Mesenchymal stem cell (in vitro differentiated cells and primary cell): ENCODE data around the gene PDXDC1.
A peak's percentile ranks its signal among the peaks of the same experiment; 100 is the strongest.
"Not testable (repeated sequence)": the region's sequence is repeated elsewhere in the genome, so short reads cannot be mapped to it uniquely, and the experiment has no call there.

Source experiments
- DNase-seq: peaks from one replicate; pipeline ENCODE4 v3.0.0-alpha.2; 2013
- H2AFZ ChIP-seq: one replicate; pipeline ENCODE4 v1.6.1; 2013; ENCODE audit warnings: low read depth, mild to moderate bottlenecking, control low read depth, inconsistent platforms, low read length, moderate library complexity
- H2AK5ac ChIP-seq: 2 replicates; pipeline ENCODE4 v1.6.1; 2013; ENCODE audit warnings: low read length, moderate library complexity, mild to moderate bottlenecking, inconsistent platforms; ENCODE audit not compliant: severe bottlenecking
- H2BK120ac ChIP-seq: one replicate; pipeline ENCODE4 v1.6.1; 2013; ENCODE audit warnings: low read depth, mild to moderate bottlenecking, inconsistent platforms, low read length, moderate library complexity
- H2BK12ac ChIP-seq, 2 experiments: one replicate each; pipeline ENCODE4 v1.6.1; 2013; ENCODE audit warnings: inconsistent platforms in 2 of 2, low read length in 2 of 2, mild to moderate bottlenecking in 2 of 2, moderate library complexity in 2 of 2, control low read depth in 1 of 2
- H2BK15ac ChIP-seq: one replicate; pipeline ENCODE4 v1.6.1; 2013; ENCODE audit warnings: mild to moderate bottlenecking, low read depth, inconsistent platforms; ENCODE audit not compliant: poor library complexity, severe bottlenecking
- H2BK5ac ChIP-seq: 2 replicates; pipeline ENCODE4 v1.6.1; 2013; ENCODE audit warnings: low read depth, mild to moderate bottlenecking, low read length, control low read depth, inconsistent platforms; ENCODE audit not compliant: poor library complexity, severe bottlenecking
- H3K14ac ChIP-seq, 2 experiments: one replicate each; pipeline ENCODE4 v1.6.1; 2013; ENCODE audit warnings: inconsistent platforms in 2 of 2, low read length in 2 of 2, control low read depth in 1 of 2, mild to moderate bottlenecking in 1 of 2, moderate library complexity in 1 of 2
- H3K18ac ChIP-seq, 2 experiments: one replicate each; pipeline ENCODE4 v1.6.1; 2013; ENCODE audit warnings: inconsistent platforms in 2 of 2, low read length in 2 of 2, control low read depth in 1 of 2, low read depth in 1 of 2, mild to moderate bottlenecking in 1 of 2
- H3K23ac ChIP-seq, 2 experiments: one replicate each; pipeline ENCODE4 v1.6.1; 2013; ENCODE audit warnings: inconsistent platforms in 2 of 2, low read length in 2 of 2, mild to moderate bottlenecking in 2 of 2, moderate library complexity in 2 of 2, control low read depth in 1 of 2
- H3K27ac ChIP-seq: 2 replicates; pipeline ENCODE4 v1.5.1; 2013; ENCODE audit warnings: mild to moderate bottlenecking, moderate library complexity, low read length, control low read depth, inconsistent platforms; ENCODE audit not compliant: poor library complexity, severe bottlenecking
- H3K27me3 ChIP-seq, 2 experiments: 2 replicates each; pipeline versions ENCODE4 v1.6.1 to v1.7.0; 2013; ENCODE audit warnings: low read length in 2 of 2, mild to moderate bottlenecking in 2 of 2, moderate library complexity in 2 of 2, control low read depth in 1 of 2, inconsistent platforms in 1 of 2; ENCODE audit not compliant: control insufficient read depth in 1 of 2, insufficient read depth in 1 of 2
- H3K36me3 ChIP-seq, 2 experiments: 2 replicates each; pipeline versions ENCODE4 v1.6.1 to v1.7.0; 2013; ENCODE audit warnings: low read length in 2 of 2, control low read depth in 1 of 2, inconsistent platforms in 1 of 2, low read depth in 1 of 2, mild to moderate bottlenecking in 1 of 2; ENCODE audit not compliant: insufficient read depth in 2 of 2, control insufficient read depth in 1 of 2
- H3K4ac ChIP-seq, 2 experiments: one replicate each; pipeline ENCODE4 v1.6.1; 2013; ENCODE audit warnings: inconsistent platforms in 2 of 2, low read length in 2 of 2, mild to moderate bottlenecking in 2 of 2, moderate library complexity in 2 of 2, control low read depth in 1 of 2, low read depth in 1 of 2
- H3K4me1 ChIP-seq: 2 replicates; pipeline ENCODE4 v1.6.1; 2013; ENCODE audit warnings: low read depth, low read length, control low read depth; ENCODE audit not compliant: control insufficient read depth, insufficient read depth
- H3K4me2 ChIP-seq: 2 replicates; pipeline ENCODE4 v1.6.1; 2013; ENCODE audit warnings: low read length, mild to moderate bottlenecking, inconsistent platforms; ENCODE audit not compliant: poor library complexity, severe bottlenecking
- H3K4me3 ChIP-seq, 2 experiments: 2 replicates each; pipeline versions ENCODE4 v1.5.1 to v1.7.0; 2013; ENCODE audit warnings: low read length in 2 of 2, mild to moderate bottlenecking in 2 of 2, control low read depth in 1 of 2, low read depth in 1 of 2; ENCODE audit not compliant: insufficient read depth in 1 of 2
- H3K79me1 ChIP-seq: replicated peaks from 2 replicates; pipeline ENCODE4 v1.6.1; 2013; ENCODE audit warnings: mild to moderate bottlenecking, control low read depth, low read length, inconsistent platforms; ENCODE audit not compliant: poor library complexity, severe bottlenecking
- H3K9ac ChIP-seq: 2 replicates; pipeline ENCODE4 v1.7.0; 2013; ENCODE audit warnings: mild to moderate bottlenecking, low read length, moderate library complexity
- H3K9me3 ChIP-seq: 2 replicates; pipeline ENCODE4 v1.7.0; 2013; ENCODE audit warnings: mild to moderate bottlenecking, low read length; ENCODE audit not compliant: control insufficient read depth
- H4K8ac ChIP-seq: one replicate; pipeline ENCODE4 v1.6.1; 2013; ENCODE audit warnings: inconsistent platforms, mild to moderate bottlenecking, low read length, moderate library complexity
- H4K91ac ChIP-seq: one replicate; pipeline ENCODE4 v1.6.1; 2013; ENCODE audit warnings: mild to moderate bottlenecking, low read length, inconsistent platforms
- WGBS: methylation state at CpG from one replicate; pipeline ENCODE4 v1.1.7; 2013; ENCODE audit warnings: mixed read lengths; 5-methylcytosine and 5-hydroxymethylcytosine counted together

PDXDC1 gene

GRCh38 chr16:15027503-15028344, 52.9 kb downstream of the PDXDC1 start:
- H3K27ac ChIP-seq, H4K91ac ChIP-seq, H2BK5ac ChIP-seq, H3K27me3 ChIP-seq, H4K8ac ChIP-seq, H2BK120ac ChIP-seq, H2AK5ac ChIP-seq, H3K4ac ChIP-seq, H3K9me3 ChIP-seq, H3K4me3 ChIP-seq, H2BK12ac ChIP-seq, H3K4me1 ChIP-seq, H2AFZ ChIP-seq, H3K23ac ChIP-seq, H3K4me2 ChIP-seq, DNase-seq, H2BK15ac ChIP-seq, H3K18ac ChIP-seq, H3K14ac ChIP-seq: not testable (repeated sequence)
- peak overlapping the region; percentile 58 for H3K9ac ChIP-seq
- peaks cover 63 to 74% of the 10 kb centered on the region in 2 experiments for H3K36me3 ChIP-seq
- 91% methylated on average over 28 of the region's 29 CpGs for WGBS
- peaks cover 28% of the 10 kb centered on the region for H3K79me1 ChIP-seq

GRCh38 chr16:15028345-15028715, 53.5 kb downstream of the PDXDC1 start:
- H4K8ac ChIP-seq, H2AFZ ChIP-seq, H3K4ac ChIP-seq, H2BK120ac ChIP-seq, H3K4me2 ChIP-seq, H3K23ac ChIP-seq, H2BK5ac ChIP-seq, H3K4me3 ChIP-seq, H3K27ac ChIP-seq, H3K14ac ChIP-seq, DNase-seq, H4K91ac ChIP-seq, H2BK12ac ChIP-seq, H3K9me3 ChIP-seq, H2BK15ac ChIP-seq, H3K18ac ChIP-seq, H2AK5ac ChIP-seq, H3K27me3 ChIP-seq: not testable (repeated sequence)
- Histone ChIP-seq H3K4me1 (peaks cover 15% of the 10 kb centered on the region), H3K79me1 (peaks cover 32% of the 10 kb centered on the region), H3K9ac (peak overlapping the region; percentile 58), H3K36me3 (peaks cover 67 to 74% of the 10 kb centered on the region in 2 experiments)
- 98% methylated on average over 6 of the region's 6 CpGs for WGBS

- H3K27ac ChIP-seq: peak overlapping the region; percentile 2
- peak overlapping the region in 1 of 2 experiments; percentile 46 for H3K18ac ChIP-seq
- WGBS: 93% methylated on average over 23 of the region's 27 CpGs
- peak overlapping the region; percentile 49 for H3K9ac ChIP-seq
- H2BK12ac ChIP-seq: peak overlapping the region in 1 of 2 experiments; percentile 17
- not testable (repeated sequence) for H2BK15ac ChIP-seq, H2AK5ac ChIP-seq, H3K4me3 ChIP-seq, H3K27me3 ChIP-seq, H2AFZ ChIP-seq, H3K4ac ChIP-seq, H3K4me2 ChIP-seq, H3K14ac ChIP-seq, H3K9me3 ChIP-seq, H2BK5ac ChIP-seq, H2BK120ac ChIP-seq
- peaks cover 67 to 74% of the 10 kb centered on the region in 2 experiments for H3K36me3 ChIP-seq
- H4K8ac ChIP-seq: peak overlapping the region; percentile 39
- peaks cover 29% of the 10 kb centered on the region for H3K79me1 ChIP-seq
- H3K23ac ChIP-seq: peak overlapping the region in 1 of 2 experiments; percentile 46
- H4K91ac ChIP-seq: peak overlapping the region; percentile 36
- H3K4me1 ChIP-seq: peaks cover 19% of the 10 kb centered on the region
- DNase-seq: peak; percentile 55
These were observed 54.2 kb downstream of the PDXDC1 start for GRCh38 chr16:15028801-15029698.

GRCh38 chr16:15029749-15030148, 54.9 kb downstream of the PDXDC1 start:
- Histone ChIP-seq H3K36me3 (peaks cover 69 to 76% of the 10 kb centered on the region in 2 experiments), H3K79me1 (peaks cover 32% of the 10 kb centered on the region), H3K18ac (peak overlapping the region in 1 of 2 experiments; percentile 28), H3K9ac (peak overlapping the region; percentile 49), H3K27ac (peak overlapping the region; percentile 16), H4K8ac (peak overlapping the region; percentile 47), H3K4me1 (peaks cover 19% of the 10 kb centered on the region), H2BK12ac (peak overlapping the region in 1 of 2 experiments; percentile 45), H3K23ac (peak overlapping the region in 1 of 2 experiments; percentile 23)
- not testable (repeated sequence) for H2BK5ac ChIP-seq, H3K4ac ChIP-seq, H2AFZ ChIP-seq, H3K4me2 ChIP-seq, H2BK120ac ChIP-seq, H3K4me3 ChIP-seq, H3K14ac ChIP-seq, H2AK5ac ChIP-seq, H4K91ac ChIP-seq, H3K9me3 ChIP-seq, H2BK15ac ChIP-seq, H3K27me3 ChIP-seq
- peak; percentile 13 for DNase-seq
- 74% methylated on average over 5 of the region's 6 CpGs for WGBS
